Endodermal cell (in vitro differentiated cells): Measurements from ENCODE around the gene MINDY4. TPM values are rescaled to one million over a fixed set of nuclear protein-coding genes. Genes with fewer than 3 reads are reported as not detected.

Source experiments
- DNase-seq: peaks from one replicate; pipeline ENCODE4 v3.0.0-alpha.2; 2017
- H3K27ac ChIP-seq: 2 replicates; pipeline ENCODE4 v1.5.1; 2013; ENCODE audit warnings: mild to moderate bottlenecking, low read depth, low read length, moderate library complexity
- H3K27me3 ChIP-seq: 2 replicates; pipeline ENCODE4 v1.6.1; 2013; ENCODE audit warnings: mild to moderate bottlenecking, low read length, moderate library complexity; ENCODE audit not compliant: insufficient read depth, control insufficient read depth, poor library complexity, severe bottlenecking
- H3K36me3 ChIP-seq: 2 replicates; pipeline ENCODE4 v1.7.0; 2013; ENCODE audit warnings: mild to moderate bottlenecking, low read length, moderate library complexity; ENCODE audit not compliant: control insufficient read depth, insufficient read depth
- H3K4me1 ChIP-seq: one replicate; pipeline ENCODE4 v1.7.0; 2013; ENCODE audit warnings: low read length; ENCODE audit not compliant: control insufficient read depth, insufficient read depth
- H3K4me3 ChIP-seq: 2 replicates; pipeline ENCODE4 v1.5.1; 2013; ENCODE audit warnings: mild to moderate bottlenecking, low read length, moderate library complexity
- H3K9ac ChIP-seq: 2 replicates; pipeline ENCODE4 v1.6.1; 2013; ENCODE audit warnings: mild to moderate bottlenecking, low read length, moderate library complexity; ENCODE audit not compliant: poor library complexity, severe bottlenecking; ENCODE audit errors: extremely low read depth
- H3K9me3 ChIP-seq: 2 replicates; pipeline ENCODE4 v1.6.1; 2013; ENCODE audit warnings: mild to moderate bottlenecking, low read length, moderate library complexity; ENCODE audit not compliant: control insufficient read depth
- H3K27ac Mint-ChIP-seq: 2 replicates; pipeline ENCODE4 v1.8.0; 2020; ENCODE audit warnings: mixed read lengths
- H3K27me3 Mint-ChIP-seq: 2 replicates; pipeline ENCODE4 v1.8.0; 2021; ENCODE audit warnings: mild to moderate bottlenecking, mixed read lengths; ENCODE audit not compliant: insufficient read depth
- H3K36me3 Mint-ChIP-seq: 2 replicates; pipeline ENCODE4 v1.8.0; 2020; ENCODE audit warnings: low read depth, mixed read lengths
- H3K4me1 Mint-ChIP-seq: 2 replicates; pipeline ENCODE4 v1.8.0; 2020; ENCODE audit warnings: mixed read lengths
- H3K4me3 Mint-ChIP-seq: 2 replicates; pipeline ENCODE4 v1.8.0; 2020; ENCODE audit warnings: mild to moderate bottlenecking, moderate library complexity, mixed read lengths
- H3K9me3 Mint-ChIP-seq: 2 replicates; pipeline ENCODE4 v1.8.0; 2020; ENCODE audit warnings: mild to moderate bottlenecking, mixed read lengths
- CTCF ChIP-seq: fragments of 200-600 bp; sonication (generic); conservative IDR thresholded peaks from 2 replicates; pipeline ENCODE4 v1.5.0; 2021; ENCODE audit warnings: antibody characterized with exemption, mild to moderate bottlenecking
- WGBS, 2 experiments: methylation state at CpG; one replicate each; pipeline versions ENCODE4 v1.1.5 to v1.1.7; 2013; ENCODE audit warnings: missing lambda C conversion rate in 2 of 2, mixed read lengths in 1 of 2; ENCODE audit not compliant: insufficient coverage in 1 of 2, insufficient read length in 1 of 2; 5-methylcytosine and 5-hydroxymethylcytosine counted together
- total RNA-seq, 2 donors: library from RNA; stranded (reverse); fragmentation: NEBNext Ultra II Directional in 1 of 2; extraction: Animal tissue kit (Norgen Biotek cat#: 25700) in 1 of 2; gene quantifications; 2 replicates in 1 of 2; 3 replicates in 1 of 2; pipeline ENCODE4 v1.2.1, GENCODE V29; 2021

Gene MINDY4
- total RNA-seq, 2 donors from 2014 or later, result 7.2 to 8.1 TPM

GRCh38 chr7:30859202-30859939, 88.2 kb downstream of the MINDY4 start:
- no peaks in the 10 kb centered on the region for H3K27me3 Mint-ChIP-seq
- no peak for DNase-seq
- WGBS, 2 experiments, result 92 to 93% methylated on average over 8 to 10 of the region's 10 CpGs
- H3K36me3 ChIP-seq, result no peaks in the 10 kb centered on the region
- H3K4me1 ChIP-seq, result peaks cover under 1% of the 10 kb centered on the region
- H3K9ac ChIP-seq, result no peak overlapping the region
- peaks cover under 1% of the 10 kb centered on the region for H3K36me3 Mint-ChIP-seq
- H3K9me3 Mint-ChIP-seq, result no peaks in the 10 kb centered on the region
- H3K27me3 ChIP-seq, result no peaks in the 10 kb centered on the region
- H3K9me3 ChIP-seq, result no peaks in the 10 kb centered on the region
- H3K4me3 Mint-ChIP-seq, result no peak overlapping the region
- H3K4me1 Mint-ChIP-seq, result peaks cover 8% of the 10 kb centered on the region
- TF ChIP-seq CTCF, result no peak
- H3K27ac ChIP-seq, result no peak overlapping the region
- H3K4me3 ChIP-seq, result no peak overlapping the region
- H3K27ac Mint-ChIP-seq, result no peak overlapping the region

GRCh38 chr7:30859940-30860496, 88.8 kb downstream of the MINDY4 start:
- peaks cover 7% of the 10 kb centered on the region for H3K4me1 ChIP-seq
- H3K9me3 Mint-ChIP-seq, result no peaks in the 10 kb centered on the region
- TF ChIP-seq CTCF, result no peak
- H3K27me3 ChIP-seq, result no peaks in the 10 kb centered on the region
- no peaks in the 10 kb centered on the region for H3K36me3 Mint-ChIP-seq
- H3K36me3 ChIP-seq, result no peaks in the 10 kb centered on the region
- H3K27ac ChIP-seq, result no peak overlapping the region
- no peak overlapping the region for H3K4me3 Mint-ChIP-seq
- WGBS, 2 experiments, result 93 to 95% methylated on average over 8 to 13 of the region's 13 CpGs
- no peaks in the 10 kb centered on the region for H3K9me3 ChIP-seq
- peaks cover 14% of the 10 kb centered on the region for H3K4me1 Mint-ChIP-seq
- no peak for DNase-seq
- H3K4me3 ChIP-seq, result no peak overlapping the region
- no peaks in the 10 kb centered on the region for H3K27me3 Mint-ChIP-seq
- no peak overlapping the region for H3K27ac Mint-ChIP-seq
- no peak overlapping the region for H3K9ac ChIP-seq

- no peaks in the 10 kb centered on the region for H3K36me3 ChIP-seq
- H3K9me3 ChIP-seq, result no peaks in the 10 kb centered on the region
- H3K4me1 ChIP-seq, result peaks cover 7% of the 10 kb centered on the region
- Mint-ChIP-seq H3K27ac (no peak overlapping the region), H3K9me3 (no peaks in the 10 kb centered on the region), H3K36me3 (no peaks in the 10 kb centered on the region), H3K27me3 (no peaks in the 10 kb centered on the region), H3K4me1 (peaks cover 16% of the 10 kb centered on the region), H3K4me3 (no peak overlapping the region)
- WGBS, 2 experiments, result 90% methylated on average over 5 to 7 of the region's 7 CpGs
- H3K27me3 ChIP-seq, result no peaks in the 10 kb centered on the region
- H3K4me3 ChIP-seq, result no peak overlapping the region
- no peak overlapping the region for H3K9ac ChIP-seq
- H3K27ac ChIP-seq, result no peak overlapping the region
- no peak for DNase-seq
- TF ChIP-seq CTCF, result no peak
Measured at GRCh38 chr7:30861612-30862011, 90.4 kb downstream of the MINDY4 start.
